Uterus (tissue), 2 donors: Measurements from ENCODE around the gene ZYG11A.

Experiments used
- POLR2A ChIP-seq, 2 donors: fragments of 450-650 bp; IDR thresholded peaks; one replicate each; pipeline ENCODE4 v1.6.1; 2016; ENCODE audit warnings: antibody characterized with exemption in 2 of 2, mild to moderate bottlenecking in 1 of 2, moderate library complexity in 1 of 2
- TF ChIP-seq, protein P1 (sequence below), 4 experiments: fragments of 200-600 bp in 2 of 4; fragments of 450-650 bp in 2 of 4; sonication (generic) in 2 of 4; IDR thresholded peaks; one replicate each; pipeline ENCODE4 v1.5.1; 2016 to 2019; ENCODE audit warnings: antibody characterized with exemption in 4 of 4, mild to moderate bottlenecking in 2 of 4, moderate library complexity in 1 of 4

DNA sequence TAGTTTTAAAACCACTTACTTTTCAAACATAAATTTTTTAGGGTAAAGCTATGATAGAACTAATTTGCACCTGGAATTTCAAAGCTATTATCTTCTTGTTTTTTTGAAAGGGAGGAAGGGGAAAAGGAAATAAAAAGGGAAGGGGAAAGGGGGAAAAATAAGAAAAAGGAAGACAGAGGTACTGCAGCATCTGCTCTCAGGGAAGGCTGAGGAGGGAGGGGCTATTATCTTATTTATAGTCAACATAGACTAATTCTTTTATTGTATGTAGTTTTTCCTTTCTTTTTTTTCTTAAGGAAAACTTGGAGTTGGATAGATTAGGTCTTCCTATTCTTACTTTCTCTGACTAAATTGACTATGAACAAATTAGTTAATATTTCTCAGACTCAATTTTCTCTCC, 41.5 kb upstream of the ZYG11A start:
- TF ChIP-seq, protein P1, sequence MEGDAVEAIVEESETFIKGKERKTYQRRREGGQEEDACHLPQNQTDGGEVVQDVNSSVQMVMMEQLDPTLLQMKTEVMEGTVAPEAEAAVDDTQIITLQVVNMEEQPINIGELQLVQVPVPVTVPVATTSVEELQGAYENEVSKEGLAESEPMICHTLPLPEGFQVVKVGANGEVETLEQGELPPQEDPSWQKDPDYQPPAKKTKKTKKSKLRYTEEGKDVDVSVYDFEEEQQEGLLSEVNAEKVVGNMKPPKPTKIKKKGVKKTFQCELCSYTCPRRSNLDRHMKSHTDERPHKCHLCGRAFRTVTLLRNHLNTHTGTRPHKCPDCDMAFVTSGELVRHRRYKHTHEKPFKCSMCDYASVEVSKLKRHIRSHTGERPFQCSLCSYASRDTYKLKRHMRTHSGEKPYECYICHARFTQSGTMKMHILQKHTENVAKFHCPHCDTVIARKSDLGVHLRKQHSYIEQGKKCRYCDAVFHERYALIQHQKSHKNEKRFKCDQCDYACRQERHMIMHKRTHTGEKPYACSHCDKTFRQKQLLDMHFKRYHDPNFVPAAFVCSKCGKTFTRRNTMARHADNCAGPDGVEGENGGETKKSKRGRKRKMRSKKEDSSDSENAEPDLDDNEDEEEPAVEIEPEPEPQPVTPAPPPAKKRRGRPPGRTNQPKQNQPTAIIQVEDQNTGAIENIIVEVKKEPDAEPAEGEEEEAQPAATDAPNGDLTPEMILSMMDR (IDR thresholded peaks at IDR 0.05), result no peak
- no peak for TF ChIP-seq POLR2A (IDR thresholded peaks at IDR 0.05)
